ENCODE measurements around the gene GNAO1.

Gene GNAO1

DNA sequence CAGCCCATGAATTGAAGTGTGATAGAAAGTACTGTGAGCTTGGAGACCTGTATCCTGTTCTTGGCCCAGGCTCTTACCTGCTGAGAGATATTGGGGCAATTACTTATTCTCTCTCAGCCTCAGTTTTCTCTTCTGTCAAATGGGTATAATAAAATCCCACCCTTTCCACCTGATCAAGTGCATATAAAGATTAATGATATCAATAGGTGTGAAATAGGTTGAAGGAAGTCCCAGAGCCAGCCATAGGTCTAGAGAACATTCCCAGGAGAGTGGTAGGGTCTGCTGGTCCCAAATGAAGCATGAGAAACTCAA lies 81.2 kb downstream of the GNAO1 start:
- H3K36me3 ChIP-seq (ENCODE audit: control insufficient read depth, insufficient read depth, low read length) = no peaks in the 10 kb centered on the region
- H3K4me3 ChIP-seq (ENCODE audit: low read length) = no peak overlapping the region
- H3K4me1 ChIP-seq (ENCODE audit: control insufficient read depth, insufficient read depth, low read length) = peaks cover 10% of the 10 kb centered on the region
- no peaks in the 10 kb centered on the region for H3K9me3 ChIP-seq (ENCODE audit: control insufficient read depth, low read length)
- H3K9ac ChIP-seq (ENCODE audit: low read length) = no peak overlapping the region
- no peaks in the 10 kb centered on the region for H3K27me3 ChIP-seq (ENCODE audit: control insufficient read depth, insufficient read depth, low read length)

DNA sequence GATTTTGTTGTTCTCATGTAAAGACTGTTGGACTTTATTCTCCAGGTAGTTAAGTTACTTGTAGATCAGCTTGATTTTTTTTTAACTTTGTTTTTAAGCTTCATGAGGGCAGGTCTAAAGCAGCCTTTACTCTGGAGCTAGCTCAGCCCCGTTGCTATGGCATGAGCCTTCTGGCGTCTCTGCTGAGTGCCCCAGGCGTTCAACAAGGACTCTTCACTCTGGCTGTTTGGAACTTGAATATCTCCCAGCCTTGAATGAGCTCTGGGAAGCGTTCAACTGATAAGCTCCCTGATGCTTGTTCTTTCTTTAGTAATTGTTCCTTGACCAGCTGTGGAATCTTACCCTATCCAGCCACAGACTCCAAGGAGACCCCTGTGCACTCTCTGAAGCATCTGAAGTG lies 82.3 kb downstream of the GNAO1 start:
- no peaks in the 10 kb centered on the region for H3K9me3 ChIP-seq (ENCODE audit: control insufficient read depth, low read length)
- no peak overlapping the region for H3K9ac ChIP-seq (ENCODE audit: low read length)
- no peaks in the 10 kb centered on the region for H3K36me3 ChIP-seq (ENCODE audit: control insufficient read depth, insufficient read depth, low read length)
- H3K4me1 ChIP-seq (ENCODE audit: control insufficient read depth, insufficient read depth, low read length) = peaks cover 10% of the 10 kb centered on the region
- no peaks in the 10 kb centered on the region for H3K27me3 ChIP-seq (ENCODE audit: control insufficient read depth, insufficient read depth, low read length)
- no peak overlapping the region for H3K4me3 ChIP-seq (ENCODE audit: low read length)

DNA sequence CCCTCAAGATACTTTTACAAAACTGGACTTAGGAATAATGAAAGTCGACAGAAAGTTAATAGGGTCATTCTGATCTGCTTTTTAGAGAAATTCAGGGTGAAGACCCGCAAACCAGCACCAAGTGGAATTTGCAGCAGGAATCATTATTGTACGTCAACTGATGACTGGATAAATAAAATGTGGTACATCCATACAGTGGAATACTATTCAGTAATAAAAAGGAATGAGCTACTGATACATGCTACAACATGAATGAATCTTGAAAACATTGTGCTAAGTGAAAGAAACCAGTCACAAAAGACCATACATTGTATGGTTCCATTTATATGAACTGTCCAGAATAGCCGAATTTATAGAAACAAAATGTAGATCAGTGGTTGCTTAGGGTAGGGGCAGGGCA lies 83.1 kb downstream of the GNAO1 start:
- Histone ChIP-seq H3K27me3 (ENCODE audit: control insufficient read depth, insufficient read depth, low read length) (no peaks in the 10 kb centered on the region), H3K36me3 (ENCODE audit: control insufficient read depth, insufficient read depth, low read length) (no peaks in the 10 kb centered on the region), H3K4me3 (ENCODE audit: low read length) (no peak overlapping the region), H3K4me1 (ENCODE audit: control insufficient read depth, insufficient read depth, low read length) (peaks cover 6% of the 10 kb centered on the region), H3K9me3 (ENCODE audit: control insufficient read depth, low read length) (no peaks in the 10 kb centered on the region), H3K9ac (ENCODE audit: low read length) (no peak overlapping the region)

DNA sequence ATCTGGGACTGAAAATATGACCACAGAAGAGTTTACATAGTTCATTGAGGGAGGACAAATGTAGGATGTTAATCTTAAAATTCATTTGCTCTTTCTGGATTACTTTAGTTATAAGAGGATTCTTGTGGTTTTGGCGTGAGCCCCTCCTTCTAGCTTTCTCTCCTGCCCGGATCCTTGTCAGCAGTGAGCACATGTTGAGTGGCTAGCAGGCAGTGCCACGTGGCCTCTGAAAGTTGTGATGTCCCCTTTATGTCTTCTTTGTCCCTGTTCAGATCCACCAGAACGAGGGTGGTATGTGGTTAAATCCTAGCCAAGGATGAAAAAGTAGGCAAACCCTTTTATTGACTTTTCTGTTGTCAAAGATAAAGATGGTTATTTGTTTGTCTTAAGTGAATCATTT lies 83.8 kb downstream of the GNAO1 start:
- Histone ChIP-seq H3K36me3 (ENCODE audit: control insufficient read depth, insufficient read depth, low read length) (no peaks in the 10 kb centered on the region), H3K9ac (ENCODE audit: low read length) (no peak overlapping the region), H3K27me3 (ENCODE audit: control insufficient read depth, insufficient read depth, low read length) (no peaks in the 10 kb centered on the region), H3K4me1 (ENCODE audit: control insufficient read depth, insufficient read depth, low read length) (no peaks in the 10 kb centered on the region), H3K9me3 (ENCODE audit: control insufficient read depth, low read length) (no peaks in the 10 kb centered on the region), H3K4me3 (ENCODE audit: low read length) (no peak overlapping the region)

DNA sequence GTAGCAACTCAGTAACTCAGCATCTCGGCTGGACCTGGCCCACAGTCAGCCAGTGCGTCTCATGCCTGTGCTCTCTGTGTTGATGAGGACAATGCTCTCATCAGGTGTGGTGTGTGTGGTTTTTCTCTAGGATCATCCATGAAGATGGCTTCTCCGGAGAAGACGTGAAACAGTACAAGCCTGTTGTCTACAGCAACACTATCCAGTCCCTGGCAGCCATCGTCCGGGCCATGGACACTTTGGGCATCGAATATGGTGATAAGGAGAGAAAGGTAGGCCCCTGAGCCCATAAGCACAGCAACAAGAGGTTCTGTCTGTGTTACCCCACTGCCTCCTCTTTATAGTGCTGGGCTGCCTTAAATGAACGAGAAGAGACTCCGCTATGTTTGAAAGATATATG lies 84.5 kb downstream of the GNAO1 start:
- no peaks in the 10 kb centered on the region for H3K4me1 ChIP-seq (ENCODE audit: control insufficient read depth, insufficient read depth, low read length)
- H3K27me3 ChIP-seq (ENCODE audit: control insufficient read depth, insufficient read depth, low read length) = no peaks in the 10 kb centered on the region
- no peaks in the 10 kb centered on the region for H3K36me3 ChIP-seq (ENCODE audit: control insufficient read depth, insufficient read depth, low read length)
- no peak overlapping the region for H3K9ac ChIP-seq (ENCODE audit: low read length)
- no peak overlapping the region for H3K4me3 ChIP-seq (ENCODE audit: low read length)
- H3K9me3 ChIP-seq (ENCODE audit: control insufficient read depth, low read length) = no peaks in the 10 kb centered on the region

DNA sequence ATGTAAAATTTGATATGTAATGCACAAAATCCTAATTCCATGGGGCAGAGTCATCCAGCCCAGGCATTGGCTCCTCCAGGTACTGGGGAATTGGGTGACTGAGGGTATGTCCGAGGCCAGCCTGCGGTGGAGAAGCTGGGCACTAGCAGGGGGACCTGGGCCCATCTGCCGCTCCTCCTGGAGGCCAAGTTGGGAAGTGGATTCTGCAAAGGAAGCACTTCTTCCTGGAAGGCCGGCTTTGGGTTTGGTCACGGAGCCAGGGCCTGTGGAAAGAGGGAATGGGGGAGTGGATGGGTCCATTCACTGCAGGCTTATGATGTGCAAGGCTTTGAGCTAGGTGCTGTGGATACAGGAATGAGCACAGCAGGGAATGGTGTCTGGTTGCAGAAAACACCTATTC lies 85.8 kb downstream of the GNAO1 start:
- Histone ChIP-seq H3K4me3 (ENCODE audit: low read length) (no peak overlapping the region), H3K9ac (ENCODE audit: low read length) (no peak overlapping the region), H3K9me3 (ENCODE audit: control insufficient read depth, low read length) (no peaks in the 10 kb centered on the region), H3K27me3 (ENCODE audit: control insufficient read depth, insufficient read depth, low read length) (no peaks in the 10 kb centered on the region), H3K4me1 (ENCODE audit: control insufficient read depth, insufficient read depth, low read length) (no peaks in the 10 kb centered on the region), H3K36me3 (ENCODE audit: control insufficient read depth, insufficient read depth, low read length) (no peaks in the 10 kb centered on the region)

DNA sequence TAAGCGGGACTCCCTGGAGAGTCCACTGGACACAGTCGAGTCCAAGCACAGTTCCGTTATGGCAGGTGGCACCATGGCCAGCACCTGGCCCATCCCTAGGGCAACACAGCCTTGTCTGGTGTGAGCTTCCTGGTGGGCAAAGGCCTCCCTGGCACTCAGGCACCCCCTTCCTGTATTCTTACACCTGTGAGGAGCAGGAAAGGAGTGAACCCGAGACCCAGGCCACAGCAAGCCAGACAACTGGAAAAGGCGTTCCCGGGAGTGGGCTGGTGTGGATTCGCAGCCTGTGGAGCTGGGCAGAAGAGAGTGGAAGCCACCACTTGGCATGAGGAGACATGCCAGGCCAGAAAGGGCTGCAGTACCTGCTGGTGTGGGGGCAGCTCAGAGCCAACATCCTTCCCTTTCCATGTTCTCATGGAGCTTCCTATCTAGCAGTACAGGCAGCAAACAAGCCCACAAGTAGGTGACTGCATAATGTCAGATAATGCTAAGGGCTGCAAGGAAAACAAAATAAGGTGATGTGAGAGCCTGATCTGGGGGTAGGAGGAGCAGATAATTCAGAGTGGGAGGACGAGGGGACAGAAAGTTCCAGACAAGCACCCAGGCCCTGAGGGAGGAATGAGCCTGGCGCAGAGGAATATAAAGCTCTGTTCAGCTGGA lies 87.0 kb downstream of the GNAO1 start:
- H3K4me3 ChIP-seq (ENCODE audit: low read length) = no peak overlapping the region
- no peak overlapping the region for H3K9ac ChIP-seq (ENCODE audit: low read length)
- no peaks in the 10 kb centered on the region for H3K27me3 ChIP-seq (ENCODE audit: control insufficient read depth, insufficient read depth, low read length)
- no peaks in the 10 kb centered on the region for H3K36me3 ChIP-seq (ENCODE audit: control insufficient read depth, insufficient read depth, low read length)
- no peaks in the 10 kb centered on the region for H3K4me1 ChIP-seq (ENCODE audit: control insufficient read depth, insufficient read depth, low read length)
- H3K9me3 ChIP-seq (ENCODE audit: control insufficient read depth, low read length) = no peaks in the 10 kb centered on the region

DNA sequence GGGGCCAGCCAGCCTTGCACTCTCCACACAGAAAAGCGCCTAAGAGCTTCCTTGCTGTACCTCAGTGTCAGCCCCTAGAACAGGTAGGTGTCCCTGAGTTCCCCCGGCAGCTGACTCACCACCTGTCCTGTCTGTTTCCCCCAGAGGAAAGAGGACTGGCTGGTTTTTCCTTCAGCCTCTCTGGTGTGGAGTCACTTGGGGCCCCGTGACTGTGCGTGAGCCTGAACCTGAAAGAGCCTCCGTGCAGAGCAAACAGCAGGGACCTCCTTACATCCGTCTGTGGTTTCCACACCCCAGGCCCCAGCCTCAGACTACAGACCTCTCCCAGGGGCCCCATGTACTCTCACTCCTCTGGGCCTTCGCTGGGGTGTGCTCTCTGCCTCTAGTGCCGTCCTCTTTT lies 87.8 kb downstream of the GNAO1 start:
- H3K36me3 ChIP-seq (ENCODE audit: control insufficient read depth, insufficient read depth, low read length) = no peaks in the 10 kb centered on the region
- no peak overlapping the region for H3K4me3 ChIP-seq (ENCODE audit: low read length)
- no peaks in the 10 kb centered on the region for H3K9me3 ChIP-seq (ENCODE audit: control insufficient read depth, low read length)
- H3K4me1 ChIP-seq (ENCODE audit: control insufficient read depth, insufficient read depth, low read length) = no peaks in the 10 kb centered on the region
- no peak overlapping the region for H3K9ac ChIP-seq (ENCODE audit: low read length)
- no peaks in the 10 kb centered on the region for H3K27me3 ChIP-seq (ENCODE audit: control insufficient read depth, insufficient read depth, low read length)

DNA sequence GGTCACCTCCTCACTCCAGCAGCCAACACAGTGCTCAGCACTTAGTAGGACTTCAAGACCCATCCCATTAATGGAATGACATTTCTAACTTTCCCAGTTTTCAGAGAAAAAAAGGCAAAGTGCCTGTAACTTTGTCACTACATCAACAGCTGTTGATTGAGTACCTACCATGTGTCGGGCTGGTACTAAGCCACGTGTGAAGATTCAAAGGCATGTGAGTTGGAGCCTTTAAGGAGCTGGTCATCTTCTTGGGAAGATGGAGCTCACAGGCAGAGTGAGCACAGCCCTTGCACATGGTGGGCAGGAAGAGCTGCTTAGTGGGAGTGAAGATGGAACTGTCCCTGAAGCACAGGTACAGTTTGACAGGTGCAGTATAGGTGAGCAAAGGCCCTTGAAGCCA lies 88.6 kb downstream of the GNAO1 start:
- Histone ChIP-seq H3K27me3 (ENCODE audit: control insufficient read depth, insufficient read depth, low read length) (no peaks in the 10 kb centered on the region), H3K9me3 (ENCODE audit: control insufficient read depth, low read length) (no peaks in the 10 kb centered on the region), H3K4me3 (ENCODE audit: low read length) (no peak overlapping the region), H3K9ac (ENCODE audit: low read length) (no peak overlapping the region), H3K4me1 (ENCODE audit: control insufficient read depth, insufficient read depth, low read length) (no peaks in the 10 kb centered on the region), H3K36me3 (ENCODE audit: control insufficient read depth, insufficient read depth, low read length) (no peaks in the 10 kb centered on the region)

DNA sequence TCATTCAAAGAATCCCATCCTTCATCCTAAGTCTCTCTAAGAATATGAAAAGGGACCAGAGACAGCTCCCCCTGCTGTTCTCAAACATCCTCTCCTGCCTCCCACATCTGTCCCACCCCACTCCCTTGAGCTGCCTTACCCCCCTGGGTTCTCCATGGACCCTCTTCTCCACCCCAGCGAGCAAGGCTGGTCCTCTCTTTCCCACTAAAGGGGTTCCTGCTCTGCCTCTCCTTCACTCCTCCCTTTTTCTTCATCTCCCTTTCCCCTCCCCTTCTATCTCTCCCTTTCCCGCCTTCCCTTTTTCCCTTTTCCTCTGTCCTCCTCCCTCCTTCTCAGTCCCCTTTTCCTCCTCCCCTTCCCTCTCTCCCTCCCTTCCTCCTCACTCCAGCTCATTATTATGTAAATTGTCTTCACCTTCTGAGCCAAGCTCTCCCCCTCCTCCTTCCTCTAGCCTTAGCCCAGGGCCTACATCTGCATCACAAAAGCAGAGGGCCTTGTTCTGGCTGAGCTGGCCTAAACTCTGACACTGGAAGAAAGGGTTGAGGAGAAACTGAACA lies 90.0 kb downstream of the GNAO1 start:
- H3K36me3 ChIP-seq (ENCODE audit: control insufficient read depth, insufficient read depth, low read length) = no peaks in the 10 kb centered on the region
- no peaks in the 10 kb centered on the region for H3K27me3 ChIP-seq (ENCODE audit: control insufficient read depth, insufficient read depth, low read length)
- H3K4me3 ChIP-seq (ENCODE audit: low read length) = no peak overlapping the region
- H3K9ac ChIP-seq (ENCODE audit: low read length) = no peak overlapping the region
- no peaks in the 10 kb centered on the region for H3K4me1 ChIP-seq (ENCODE audit: control insufficient read depth, insufficient read depth, low read length)
- H3K9me3 ChIP-seq (ENCODE audit: control insufficient read depth, low read length) = no peaks in the 10 kb centered on the region

DNA sequence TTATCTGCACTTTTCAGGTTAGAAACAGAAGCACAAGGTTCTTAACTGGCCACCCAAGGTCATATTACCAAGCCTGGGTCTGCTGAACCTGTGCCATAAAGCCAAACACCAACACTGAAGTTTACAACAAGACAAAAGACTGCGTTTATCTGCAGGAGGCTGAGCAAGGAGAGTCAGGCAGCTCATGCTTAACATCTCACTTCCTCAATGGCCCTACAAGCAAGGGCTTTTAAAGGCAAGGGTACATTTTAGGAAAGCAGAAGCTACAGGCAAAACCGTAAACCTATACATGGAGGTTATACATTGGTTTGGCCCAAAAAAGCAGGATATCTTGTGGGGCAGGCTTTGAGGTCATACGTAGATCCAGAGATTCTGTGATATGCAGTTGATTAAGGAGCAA lies 91.2 kb downstream of the GNAO1 start:
- Histone ChIP-seq H3K9ac (ENCODE audit: low read length) (no peak overlapping the region), H3K4me1 (ENCODE audit: control insufficient read depth, insufficient read depth, low read length) (no peaks in the 10 kb centered on the region), H3K27me3 (ENCODE audit: control insufficient read depth, insufficient read depth, low read length) (no peaks in the 10 kb centered on the region), H3K9me3 (ENCODE audit: control insufficient read depth, low read length) (no peaks in the 10 kb centered on the region), H3K36me3 (ENCODE audit: control insufficient read depth, insufficient read depth, low read length) (no peaks in the 10 kb centered on the region), H3K4me3 (ENCODE audit: low read length) (no peak overlapping the region)

DNA sequence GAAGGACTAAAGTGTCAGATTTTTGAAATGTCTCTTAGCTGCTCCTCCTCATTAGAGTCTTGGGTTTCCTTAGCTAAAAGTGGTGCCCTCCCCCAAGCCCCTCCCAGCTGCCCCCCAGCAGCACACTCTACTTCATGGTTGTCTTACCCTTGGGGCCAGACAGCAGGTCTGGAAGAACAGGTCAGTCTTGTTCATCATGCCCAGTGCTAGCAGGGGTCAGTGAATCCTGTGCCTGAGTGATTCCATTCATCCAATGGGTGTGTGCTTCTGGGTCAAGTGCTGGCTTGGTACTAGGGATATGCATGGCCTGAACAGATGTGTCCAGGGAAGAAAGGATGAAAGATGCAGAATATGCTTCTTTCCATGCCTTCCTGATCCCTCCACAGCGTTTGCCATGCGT lies 93.2 kb downstream of the GNAO1 start:
- Histone ChIP-seq H3K9me3 (ENCODE audit: control insufficient read depth, low read length) (no peaks in the 10 kb centered on the region), H3K4me1 (ENCODE audit: control insufficient read depth, insufficient read depth, low read length) (no peaks in the 10 kb centered on the region), H3K4me3 (ENCODE audit: low read length) (no peak overlapping the region), H3K9ac (ENCODE audit: low read length) (no peak overlapping the region), H3K27me3 (ENCODE audit: control insufficient read depth, insufficient read depth, low read length) (no peaks in the 10 kb centered on the region), H3K36me3 (ENCODE audit: control insufficient read depth, insufficient read depth, low read length) (no peaks in the 10 kb centered on the region)

DNA sequence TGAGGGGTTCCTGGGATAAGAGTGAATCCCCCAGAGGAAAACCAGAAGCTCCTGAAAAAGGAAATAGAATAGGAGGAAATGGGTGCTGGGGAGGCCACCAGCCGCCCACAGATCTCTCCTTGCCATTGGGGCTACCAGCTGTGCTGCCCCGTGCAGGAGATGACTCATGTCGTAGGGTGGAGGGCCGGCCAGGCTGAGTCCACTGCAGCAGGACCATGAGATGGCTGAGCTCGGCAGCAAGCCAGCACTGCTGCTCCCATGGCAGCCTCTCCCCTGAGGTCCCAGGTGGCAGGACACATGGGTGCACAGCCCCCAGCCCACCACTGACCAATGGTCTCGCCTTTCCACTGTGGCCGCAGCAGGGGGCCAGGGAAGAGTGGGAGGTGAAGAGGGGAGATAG lies 95.5 kb downstream of the GNAO1 start:
- Histone ChIP-seq H3K9ac (ENCODE audit: low read length) (no peak overlapping the region), H3K36me3 (ENCODE audit: control insufficient read depth, insufficient read depth, low read length) (no peaks in the 10 kb centered on the region), H3K4me3 (ENCODE audit: low read length) (no peak overlapping the region), H3K9me3 (ENCODE audit: control insufficient read depth, low read length) (no peaks in the 10 kb centered on the region), H3K27me3 (ENCODE audit: control insufficient read depth, insufficient read depth, low read length) (no peaks in the 10 kb centered on the region), H3K4me1 (ENCODE audit: control insufficient read depth, insufficient read depth, low read length) (no peaks in the 10 kb centered on the region)
